HG03442 (cell line): ENCODE data around the gene SLC6A12.
"Not testable (repeated sequence)": the region's sequence is repeated elsewhere in the genome, so short reads cannot be mapped to it uniquely, and the experiment has no call there.

ENCODE experiments used
- ATAC-seq: cut with Tn5 transposase; IDR thresholded peaks from one replicate; pipeline ENCODE4 v1.9.1; 2021; ENCODE audit warnings: mild to moderate bottlenecking, moderate library complexity; ENCODE audit not compliant: unreplicated experiment

The SLC6A12 gene

DNA sequence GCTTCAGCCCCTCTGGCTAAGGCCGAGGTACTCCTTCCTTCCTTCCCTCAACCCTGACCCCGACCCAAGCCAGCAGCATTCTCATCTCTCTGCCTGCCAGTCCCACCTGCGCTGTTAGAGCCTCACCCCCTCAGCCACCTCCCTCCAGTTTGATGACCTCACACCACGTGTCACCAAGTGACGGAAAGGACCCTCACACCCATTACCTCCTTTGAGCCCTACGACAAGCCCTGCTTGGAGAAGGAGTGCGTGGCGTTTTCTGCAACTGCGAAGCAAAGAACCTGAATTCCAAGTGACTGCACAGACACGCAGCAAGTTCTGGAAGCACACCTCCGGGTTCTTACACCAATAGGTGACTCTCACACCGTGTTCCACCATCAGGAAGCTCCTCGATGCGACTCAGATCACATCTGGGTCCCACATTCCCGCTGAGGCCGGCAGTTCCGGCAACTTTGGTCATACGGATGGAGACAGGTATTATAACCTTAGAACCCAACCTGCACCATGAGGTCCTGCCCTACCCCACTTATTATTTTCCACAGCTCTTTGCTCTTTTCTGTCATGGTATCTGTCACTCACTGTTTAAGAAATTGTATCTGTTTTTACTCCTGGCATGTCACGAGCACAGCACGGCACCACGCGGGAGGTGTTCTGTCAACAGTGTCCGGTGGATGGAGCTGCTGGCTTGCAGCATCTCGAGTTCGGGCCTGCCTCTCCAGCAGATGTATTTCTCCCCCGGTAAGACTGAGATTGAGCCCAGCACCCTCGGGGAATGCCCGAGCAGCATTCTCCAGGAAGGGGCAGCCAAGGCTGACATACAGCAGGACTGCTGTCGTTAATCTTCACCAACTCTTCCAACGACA is 5.0 kb upstream of the SLC6A12 start:
- no peak for ATAC-seq

DNA sequence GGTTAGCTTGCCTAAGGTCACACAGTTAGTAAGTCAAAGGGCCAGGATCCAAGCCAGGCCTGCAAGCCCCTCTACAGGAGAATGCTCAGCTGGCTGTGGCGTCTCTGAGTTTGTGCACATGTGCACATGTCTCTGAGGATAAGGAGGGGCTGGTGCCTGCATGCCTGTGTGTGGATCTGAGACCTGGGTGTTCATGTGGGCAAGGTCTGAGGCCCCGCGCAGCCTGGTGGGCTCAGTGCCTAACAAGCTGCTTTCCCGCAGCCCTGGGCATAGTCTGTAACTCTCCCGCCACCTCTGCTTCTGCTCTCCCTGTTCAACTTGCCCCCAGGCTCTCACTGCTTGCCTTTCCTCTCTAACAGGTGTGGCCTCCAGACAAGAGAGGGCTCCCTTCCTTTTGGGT is 4.3 kb upstream of the SLC6A12 start:
- no peak for ATAC-seq

DNA sequence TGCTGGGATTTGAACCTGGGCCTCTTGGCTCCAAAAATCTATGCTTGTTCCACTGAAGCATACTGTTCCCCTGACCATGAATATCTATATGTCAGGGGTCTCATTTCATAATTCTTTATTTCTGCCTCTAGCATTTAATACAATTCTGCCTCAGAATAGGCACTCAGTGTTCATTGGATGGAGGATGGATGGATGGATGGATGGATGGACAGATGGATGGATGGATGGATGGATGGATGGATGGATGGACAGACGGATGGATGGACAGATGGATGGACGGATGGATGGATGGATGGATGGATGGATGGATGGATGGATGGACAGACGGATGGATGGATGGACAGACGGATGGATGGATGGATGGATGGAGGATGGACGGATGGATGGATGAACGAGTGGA is 3.1 kb upstream of the SLC6A12 start:
- ATAC-seq: not testable (repeated sequence)

DNA sequence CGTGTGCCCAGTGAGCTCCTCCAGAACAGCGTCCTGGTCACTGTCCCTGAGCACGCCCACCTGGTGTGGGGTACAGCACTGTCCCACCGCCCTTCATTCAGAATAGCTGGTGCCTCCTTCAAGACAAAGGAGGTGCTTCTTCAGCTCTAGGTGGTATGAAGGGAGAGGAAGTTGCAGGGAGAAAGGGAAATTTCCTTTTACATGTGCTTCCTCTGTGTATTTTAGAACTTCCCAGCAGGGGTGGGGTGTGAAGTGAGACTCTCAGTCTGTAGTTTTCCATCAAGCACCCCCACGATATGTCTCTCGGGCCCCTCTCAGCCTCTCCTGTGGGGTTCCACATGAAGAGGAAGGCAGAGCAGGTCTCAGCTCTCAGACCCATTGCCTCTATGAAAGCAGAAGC is 1.2 kb upstream of the SLC6A12 start:
- no peak for ATAC-seq

DNA sequence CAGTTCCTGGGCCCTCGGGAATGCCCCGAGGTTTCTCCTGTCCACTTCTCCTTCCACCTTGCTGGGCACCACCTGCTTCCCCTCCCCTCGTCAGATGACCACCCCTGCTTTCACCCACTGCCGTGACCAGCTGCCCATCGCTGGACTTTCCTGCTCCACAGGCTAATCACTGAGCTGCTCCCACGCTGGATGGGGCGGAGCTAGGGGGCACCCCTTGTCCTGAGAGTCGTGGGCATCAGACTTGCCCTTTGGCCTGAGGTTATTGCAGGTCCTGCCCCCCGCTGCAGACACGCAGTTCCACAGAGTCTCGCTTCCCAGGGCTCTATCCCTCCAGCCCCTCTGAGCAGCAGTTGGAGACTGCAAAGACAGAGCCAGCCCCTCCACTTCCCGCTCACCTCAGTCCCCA is 427 bp downstream of the SLC6A12 start:
- ATAC-seq: no peak

DNA sequence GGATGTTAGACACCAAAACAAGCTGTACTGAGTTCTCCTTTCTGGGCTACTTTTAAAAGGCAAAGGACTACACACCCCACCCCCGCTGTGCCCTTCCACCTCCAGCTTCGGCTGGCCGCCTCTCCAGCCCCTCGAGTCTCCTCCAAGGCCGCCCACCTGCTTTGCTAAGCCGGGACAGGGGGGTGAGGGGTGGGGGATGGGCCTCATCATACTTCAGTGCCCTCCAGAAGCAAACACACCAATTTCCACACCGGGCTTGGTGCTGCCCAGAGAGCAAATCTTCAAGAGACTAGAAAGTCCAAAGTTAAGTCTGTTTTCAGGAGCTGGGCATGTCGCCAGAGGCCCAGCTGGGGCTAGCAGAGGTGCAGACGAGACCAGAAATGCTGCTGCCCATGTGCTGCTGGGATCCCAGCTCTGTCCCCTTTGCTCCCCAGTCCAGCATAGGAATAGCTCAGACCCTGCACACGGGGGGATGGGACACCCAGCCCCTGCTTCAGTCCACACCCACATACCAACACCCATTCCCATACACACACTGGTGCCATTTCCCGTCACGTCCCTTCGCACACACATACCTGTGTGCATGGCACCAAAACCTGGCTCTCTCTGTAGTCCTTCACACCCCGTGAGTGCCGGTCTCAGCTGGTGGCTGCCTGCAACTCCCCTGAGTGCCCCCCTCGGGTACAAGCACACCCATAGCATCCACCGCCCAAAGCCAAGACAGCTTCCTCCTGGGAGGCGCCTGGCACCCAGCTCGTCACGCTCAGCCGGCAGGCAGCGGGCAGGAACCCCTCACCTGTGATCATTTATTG is 1.0 kb downstream of the SLC6A12 start:
- ATAC-seq: no peak

DNA sequence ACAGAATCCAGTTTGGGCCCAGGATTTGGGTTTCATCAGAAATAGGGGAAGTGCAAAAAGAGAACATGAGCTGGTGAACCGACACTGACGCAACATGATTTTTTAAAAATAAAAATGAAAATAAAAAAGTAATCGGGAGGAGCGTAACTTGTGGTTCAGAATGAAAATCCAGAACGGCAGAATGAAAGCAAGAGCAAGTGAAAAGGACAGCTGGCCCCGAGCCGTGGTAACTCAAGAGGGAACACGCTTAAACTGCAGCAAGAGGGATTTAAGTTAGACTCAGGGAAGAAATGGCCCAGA is 1.6 kb downstream of the SLC6A12 start:
- no peak for ATAC-seq

DNA sequence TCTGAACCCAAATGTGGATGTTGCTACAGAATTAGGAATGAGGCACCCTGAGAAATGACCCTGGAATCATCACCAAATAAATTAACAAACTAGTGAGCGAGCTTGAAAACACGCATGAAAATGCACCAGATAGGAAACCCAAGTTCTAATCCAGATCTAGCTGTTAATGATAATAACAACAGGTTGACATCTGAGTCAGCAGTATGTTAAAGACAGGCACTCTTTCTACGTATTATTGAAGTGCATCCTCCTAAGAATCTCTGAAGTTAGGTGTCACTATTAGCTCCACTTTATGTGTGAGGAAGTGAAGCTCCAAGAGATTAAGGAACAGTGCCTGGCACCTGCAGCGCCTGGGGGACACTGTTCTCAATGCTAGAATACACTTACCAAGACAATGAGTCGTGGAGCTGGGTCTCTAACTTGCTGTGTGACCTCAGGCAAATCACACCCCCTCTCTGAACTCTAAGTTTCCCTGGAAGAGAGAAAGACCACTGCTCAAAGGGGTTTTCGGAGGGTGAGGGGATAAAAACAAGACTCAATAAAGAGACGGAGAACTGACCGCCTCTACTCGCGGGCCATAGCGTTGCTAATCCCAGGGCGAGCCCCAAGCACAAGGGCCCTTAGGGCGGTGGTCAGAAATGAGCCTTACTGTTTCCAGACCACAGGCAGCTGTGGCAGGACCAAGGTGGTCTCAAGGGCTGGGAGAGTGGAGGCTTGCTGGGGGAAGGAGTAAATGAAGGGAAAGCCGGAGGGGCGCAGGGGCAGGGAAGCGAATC is 2.1 kb downstream of the SLC6A12 start:
- no peak for ATAC-seq

DNA sequence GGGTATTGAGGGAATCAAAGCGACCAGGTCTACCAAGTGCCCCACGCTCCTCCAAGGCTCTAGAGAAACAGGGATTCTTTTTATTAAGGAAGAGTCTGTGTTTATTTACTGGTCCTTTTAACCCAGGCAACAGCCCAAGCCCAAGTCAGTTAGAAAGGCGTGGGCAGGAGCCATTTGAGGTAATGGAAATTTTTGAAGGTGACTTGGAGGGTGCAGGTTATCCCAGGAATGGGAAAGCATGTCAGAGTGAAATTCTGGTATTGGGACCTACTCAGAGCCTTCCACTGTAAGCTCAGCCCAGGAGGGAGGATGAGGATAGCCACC is 2.9 kb downstream of the SLC6A12 start:
- ATAC-seq: no peak

DNA sequence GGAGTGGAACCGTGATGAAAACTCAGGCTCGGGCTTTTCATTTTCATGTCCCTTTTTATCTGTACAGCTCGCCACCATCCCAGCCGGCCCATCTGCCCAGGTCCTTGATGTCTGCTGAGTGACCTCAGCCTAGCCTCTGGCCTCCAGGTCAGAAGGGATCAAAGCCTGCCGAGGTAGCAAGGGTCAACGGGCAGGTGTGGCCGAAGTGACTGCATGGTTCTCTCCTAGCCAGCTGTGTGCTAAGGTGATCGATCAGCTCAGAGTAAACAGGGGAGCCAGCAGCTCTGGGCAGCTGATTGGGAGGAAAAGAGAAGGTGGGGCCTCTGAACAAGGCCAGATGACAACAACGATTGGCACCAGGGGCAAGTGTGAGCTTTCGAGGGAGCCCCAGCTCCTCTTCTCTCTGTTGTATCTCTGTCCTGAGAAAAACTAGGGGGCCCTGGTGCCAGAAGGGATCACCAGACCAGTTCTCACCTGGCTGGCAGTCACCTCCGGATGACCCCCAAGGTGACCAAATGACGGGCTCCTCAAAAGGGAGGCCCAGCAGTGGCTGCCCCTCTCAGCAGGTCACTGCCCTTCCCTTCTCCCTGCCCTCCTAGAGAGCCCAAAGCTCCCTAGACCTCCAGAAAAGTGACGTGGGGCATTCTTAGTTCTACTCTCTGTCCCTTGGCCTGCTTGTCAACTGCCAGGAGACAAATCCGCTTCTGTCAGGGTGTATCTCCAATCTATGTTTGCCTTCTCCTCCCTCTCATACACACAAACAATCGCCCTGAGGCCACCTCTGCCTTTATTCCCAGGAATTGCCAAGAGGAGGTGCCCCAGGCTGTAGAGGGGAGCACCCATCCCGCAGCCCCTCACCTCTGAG is 3.4 kb downstream of the SLC6A12 start:
- ATAC-seq: no peak

DNA sequence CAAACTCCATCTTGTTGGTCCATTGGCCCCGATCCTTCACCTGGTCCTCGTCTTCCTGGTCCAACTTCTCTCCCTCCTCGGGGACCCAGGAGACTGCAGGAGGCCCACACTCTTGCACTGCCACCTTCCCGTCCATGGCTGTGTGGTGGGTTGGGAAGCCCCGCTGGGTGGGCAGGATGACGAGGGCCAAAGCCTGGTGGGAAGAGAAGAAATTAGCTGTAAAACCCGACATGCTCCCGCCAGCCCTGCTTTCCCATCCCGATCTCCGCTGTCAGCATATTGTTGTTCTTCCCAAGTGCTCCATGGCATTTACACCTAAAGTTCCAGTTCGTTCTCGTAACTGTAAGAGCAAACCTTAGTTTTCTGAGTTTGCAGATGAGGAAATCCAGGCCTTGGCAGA is 4.1 kb downstream of the SLC6A12 start:
- ATAC-seq: no peak

DNA sequence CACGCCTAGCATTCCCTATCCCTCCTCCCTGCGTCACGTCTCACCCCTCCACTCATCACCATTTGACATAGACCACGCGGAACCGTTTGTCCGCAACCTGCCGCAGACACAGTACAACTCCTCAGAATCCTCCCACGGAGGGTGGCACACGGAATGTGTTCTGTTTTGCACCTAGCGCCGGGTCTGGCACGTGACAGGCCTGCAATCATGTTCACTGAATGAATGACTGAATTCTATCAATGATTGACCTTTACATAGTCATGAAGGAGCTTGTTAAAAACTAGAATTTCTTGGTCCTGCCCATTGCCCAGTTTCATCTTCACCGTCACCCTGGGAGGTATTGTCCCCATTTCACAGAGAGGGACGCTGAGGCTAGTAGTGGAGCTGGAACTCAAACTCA is 4.7 kb downstream of the SLC6A12 start:
- ATAC-seq: no peak

DNA sequence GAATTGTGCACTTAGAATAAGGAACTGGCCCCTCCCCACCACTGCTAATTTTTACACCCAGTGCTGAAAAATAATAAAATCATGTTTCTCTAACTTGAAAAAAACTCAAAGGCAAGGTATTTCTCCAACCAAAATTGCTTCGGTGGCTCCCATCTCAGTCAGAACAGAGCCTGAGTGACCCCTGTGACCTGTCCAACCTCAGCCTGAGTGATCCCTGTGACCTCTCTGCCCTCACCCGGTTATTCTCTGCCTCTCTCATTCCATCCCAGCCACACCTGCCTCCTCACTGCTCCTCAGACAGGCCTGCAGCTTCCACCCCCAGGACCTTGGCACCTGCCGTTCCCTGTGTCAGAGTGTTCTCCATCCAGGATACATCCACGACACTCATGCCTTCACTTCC is 5.1 kb downstream of the SLC6A12 start:
- no peak for ATAC-seq

DNA sequence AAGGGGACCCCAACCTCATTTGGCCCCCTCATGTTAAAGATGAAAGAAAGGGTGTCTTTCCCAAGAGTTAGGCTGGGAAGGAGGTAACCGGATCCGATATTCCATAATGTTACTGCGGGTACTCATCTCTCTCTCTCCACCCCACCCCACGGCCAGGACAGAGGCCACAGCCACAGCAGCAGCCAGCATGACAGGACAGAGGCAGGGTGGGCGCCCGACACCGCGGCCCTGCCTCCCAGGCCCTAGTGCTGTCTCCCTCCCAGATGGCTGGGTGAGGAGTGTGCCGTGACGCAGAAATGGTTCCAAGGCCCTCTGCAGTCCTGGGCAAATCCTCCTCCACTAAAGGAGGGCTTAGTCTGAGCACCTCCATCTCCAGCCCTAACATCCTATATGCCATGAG is 6.2 kb downstream of the SLC6A12 start:
- ATAC-seq: no peak

DNA sequence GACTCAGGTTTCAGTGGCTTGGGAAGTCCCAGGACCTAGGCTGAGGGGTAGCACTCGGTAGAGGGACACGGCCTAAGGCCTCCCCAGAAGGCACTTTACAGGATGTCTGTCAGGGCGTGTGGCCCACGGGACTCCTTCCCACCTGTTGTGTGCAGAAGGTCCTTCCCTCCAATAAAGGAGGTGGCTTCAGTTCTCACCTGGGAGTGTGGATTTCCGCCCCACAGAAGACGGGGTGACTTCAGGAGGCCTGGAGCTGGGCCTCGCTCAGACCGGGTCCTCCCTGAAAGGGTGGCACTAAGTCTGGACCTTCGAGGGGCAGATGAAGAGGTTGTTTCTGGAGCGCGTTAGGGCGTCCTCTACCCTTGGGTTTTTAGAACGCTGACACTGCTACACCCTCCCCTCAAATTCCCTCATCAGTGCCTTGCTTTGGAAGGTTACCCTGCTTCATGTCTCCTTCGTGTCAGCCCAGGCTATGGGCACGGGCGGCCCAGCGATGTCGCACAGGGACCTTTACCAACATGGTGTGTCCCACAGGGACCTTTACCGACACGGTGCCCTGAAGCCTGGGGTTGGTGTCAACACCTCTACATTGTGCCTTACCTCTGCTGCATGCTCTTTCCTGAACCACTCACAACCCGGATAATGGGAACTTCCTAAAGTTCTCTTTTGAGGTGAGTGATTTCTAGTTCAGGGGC is 7.1 kb downstream of the SLC6A12 start:
- ATAC-seq: no peak

DNA sequence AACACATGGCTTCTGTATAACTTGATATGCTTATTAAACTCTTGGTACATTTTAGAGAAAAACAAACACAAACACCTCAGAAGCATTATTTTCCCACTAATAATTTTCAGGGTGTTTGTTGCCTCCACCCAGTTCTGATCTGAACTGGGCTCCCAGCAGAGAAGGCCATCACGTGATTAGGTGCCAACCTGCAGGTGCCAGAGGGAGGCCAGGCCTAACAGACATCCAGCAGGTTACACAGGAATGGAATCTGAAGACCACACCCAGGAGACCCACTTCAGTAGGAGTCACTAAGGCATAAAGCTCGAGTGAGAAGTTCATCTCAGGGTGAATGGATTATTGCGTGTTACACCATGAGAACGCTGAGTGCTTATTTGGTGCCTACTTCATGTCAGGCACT is 8.9 kb downstream of the SLC6A12 start:
- ATAC-seq: no peak

DNA sequence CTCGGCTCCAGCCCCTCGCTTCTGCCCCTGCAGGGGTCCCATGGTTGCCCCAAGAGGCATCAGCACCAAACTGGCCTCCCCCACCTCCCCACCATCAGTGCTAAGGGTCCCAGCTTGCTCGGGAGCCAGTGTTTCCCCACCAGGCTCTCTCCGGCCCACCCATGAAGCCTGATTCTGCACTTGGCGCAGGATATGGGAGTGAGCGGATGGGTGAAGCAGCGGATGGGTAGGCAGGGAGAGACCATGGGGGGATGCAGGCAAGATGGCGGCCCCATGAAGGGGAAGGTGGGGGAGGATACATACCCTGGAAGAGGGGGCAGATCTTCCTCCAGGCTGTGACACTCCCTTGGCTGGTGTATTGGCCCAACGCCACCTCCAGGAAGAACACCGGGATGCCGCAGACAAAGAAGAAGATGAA is 9.7 kb downstream of the SLC6A12 start:
- ATAC-seq: no peak

DNA sequence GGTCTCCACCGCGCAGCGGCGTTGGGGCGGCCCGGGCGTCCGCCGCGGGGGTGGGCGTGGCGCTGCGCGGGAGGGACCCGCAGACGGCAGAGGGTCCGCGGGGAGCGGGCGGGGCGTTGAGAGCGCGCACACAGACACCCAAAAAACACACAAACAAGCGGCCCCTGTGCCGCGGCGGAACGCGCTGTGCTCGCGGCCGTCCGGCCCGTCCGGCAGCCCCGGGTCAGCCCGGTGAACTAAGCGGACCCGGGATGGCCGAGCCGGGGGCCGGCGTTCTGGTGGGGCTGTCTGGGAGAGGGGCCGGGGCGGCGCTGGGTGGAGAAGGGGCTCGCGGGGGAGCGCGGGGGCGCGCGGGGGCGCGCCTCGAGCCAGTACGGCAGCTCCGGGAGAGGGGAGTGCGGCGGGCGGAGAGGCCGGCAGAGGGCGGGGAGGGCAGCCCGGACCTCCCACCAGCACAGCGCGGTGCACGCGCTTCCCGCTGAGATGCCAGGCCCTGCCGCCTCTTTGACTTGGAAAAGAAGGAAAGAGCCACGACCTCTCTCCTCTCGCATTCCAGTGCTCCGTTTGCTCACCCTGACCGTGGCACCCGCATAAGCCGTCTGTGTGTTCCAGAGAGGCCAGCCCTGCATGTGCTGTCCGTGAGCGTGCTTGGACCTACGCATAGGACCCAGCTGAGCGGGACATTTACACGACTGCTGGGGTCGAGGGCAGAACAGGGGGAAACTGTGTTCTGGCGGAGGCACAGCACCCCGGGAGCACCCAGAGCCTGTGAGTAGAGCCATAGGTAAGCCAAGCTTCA is 10.3 kb downstream of the SLC6A12 start:
- ATAC-seq: no peak

DNA sequence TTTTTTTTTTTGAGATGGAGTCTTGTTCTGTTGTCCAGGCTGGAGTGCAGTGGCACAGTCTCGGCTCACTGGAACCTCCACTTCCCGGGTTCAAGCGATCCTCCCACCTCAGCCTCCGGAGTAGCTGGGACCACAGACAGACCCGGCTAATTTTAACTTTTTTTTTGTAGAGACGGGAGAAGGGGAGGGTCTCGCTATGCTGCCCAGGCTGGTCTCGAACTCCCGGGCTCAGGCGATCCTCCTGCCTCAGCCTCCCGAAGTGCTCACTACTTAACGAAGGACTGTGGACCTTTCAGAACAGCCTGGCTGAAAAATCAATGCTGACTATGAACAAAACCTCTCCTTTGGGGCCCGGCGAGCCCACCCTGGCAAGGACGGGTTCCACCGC is 10.9 kb downstream of the SLC6A12 start:
- ATAC-seq: no peak
